Activated T-cell treated with anti-CD3 and anti-CD28 coated beads, Interleukin-2, amount 50 U/mL, for 24 hours (primary cell): ENCODE results near the gene ADAMTS1.

Experiments
- DNase-seq: peaks from one replicate; pipeline ENCODE4 v3.0.0-alpha.2; 2020
- H3K27ac Mint-ChIP-seq: 2 replicates; pipeline ENCODE4 v1.8.0; 2020; ENCODE audit warnings: mild to moderate bottlenecking, mixed read lengths
- H3K27me3 Mint-ChIP-seq: 2 replicates; pipeline ENCODE4 v1.8.0; 2020; ENCODE audit warnings: mixed read lengths
- H3K36me3 Mint-ChIP-seq: 2 replicates; pipeline ENCODE4 v1.8.0; 2020; ENCODE audit warnings: low read depth, mixed read lengths
- H3K4me1 Mint-ChIP-seq: 2 replicates; pipeline ENCODE4 v1.8.0; 2020; ENCODE audit warnings: low read depth, mixed read lengths
- H3K4me3 Mint-ChIP-seq: 2 replicates; pipeline ENCODE4 v1.8.0; 2020; ENCODE audit warnings: mild to moderate bottlenecking, moderate library complexity, mixed read lengths
- H3K9me3 Mint-ChIP-seq: 2 replicates; pipeline ENCODE4 v1.8.0; 2020; ENCODE audit warnings: mixed read lengths

ADAMTS1 gene

DNA sequence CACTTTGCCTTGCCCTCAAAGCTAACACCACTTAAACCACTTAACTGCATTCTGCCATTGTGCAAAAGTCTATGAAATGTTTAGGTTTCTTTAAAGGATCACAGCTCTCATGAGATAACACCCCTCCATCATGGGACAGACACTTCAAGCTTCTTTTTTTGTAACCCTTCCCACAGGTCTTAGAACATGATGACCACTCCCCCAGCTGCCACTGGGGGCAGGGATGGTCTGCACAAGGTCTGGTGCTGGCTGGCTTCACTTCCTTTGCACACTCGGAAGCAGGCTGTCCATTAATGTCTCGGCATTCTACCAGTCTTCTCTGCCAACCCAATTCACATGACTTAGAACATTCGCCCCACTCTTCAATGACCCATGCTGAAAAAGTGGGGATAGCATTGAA is 7.7 kb downstream of the ADAMTS1 start:
- H3K36me3 Mint-ChIP-seq, result no peaks in the 10 kb centered on the region
- H3K4me3 Mint-ChIP-seq, result no peak overlapping the region
- H3K4me1 Mint-ChIP-seq, result peaks cover 14% of the 10 kb centered on the region
- H3K27me3 Mint-ChIP-seq, result peaks cover 54% of the 10 kb centered on the region
- H3K9me3 Mint-ChIP-seq, result no peaks in the 10 kb centered on the region
- no peak for DNase-seq
- no peak overlapping the region for H3K27ac Mint-ChIP-seq

- H3K36me3 Mint-ChIP-seq, result no peaks in the 10 kb centered on the region
- no peak for DNase-seq
- H3K27me3 Mint-ChIP-seq, result peaks cover 48% of the 10 kb centered on the region
- H3K27ac Mint-ChIP-seq, result no peak overlapping the region
- H3K4me3 Mint-ChIP-seq, result no peak overlapping the region
- H3K4me1 Mint-ChIP-seq, result peaks cover 14% of the 10 kb centered on the region
- no peaks in the 10 kb centered on the region for H3K9me3 Mint-ChIP-seq
Measured at GRCh38 chr21:26836528-26836927, 8.7 kb downstream of the ADAMTS1 start.

DNA sequence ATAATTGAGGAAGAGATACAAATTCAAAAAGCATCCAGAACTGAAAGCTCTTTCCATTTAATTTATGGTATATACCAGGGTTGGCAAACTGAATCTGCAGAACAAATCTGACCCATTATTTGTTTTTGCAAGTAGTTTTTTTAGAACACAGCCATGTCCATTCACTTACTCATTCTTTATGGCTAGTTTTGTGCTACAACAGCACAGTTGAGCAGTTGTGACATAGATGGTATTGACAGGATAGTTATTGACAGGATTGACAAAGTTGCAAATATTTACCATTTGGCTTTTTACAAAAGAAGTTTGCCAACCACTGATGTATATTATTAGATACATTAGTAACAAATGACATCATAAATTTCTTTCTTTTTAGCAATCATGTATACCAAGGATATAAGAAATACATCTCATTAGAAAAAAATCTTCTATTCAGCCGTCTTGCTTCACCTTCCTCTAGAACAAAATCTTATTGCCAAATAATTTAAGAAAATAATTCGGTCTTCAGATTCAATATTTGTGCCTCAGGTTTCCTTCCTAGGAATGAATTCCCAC is 9.4 kb downstream of the ADAMTS1 start:
- Mint-ChIP-seq H3K4me1 (peaks cover 14% of the 10 kb centered on the region), H3K9me3 (no peaks in the 10 kb centered on the region), H3K36me3 (no peaks in the 10 kb centered on the region), H3K27ac (no peak overlapping the region), H3K27me3 (peaks cover 45% of the 10 kb centered on the region), H3K4me3 (no peak overlapping the region)
- DNase-seq, result no peak

GRCh38 chr21:26835027-26835713 is 10.0 kb downstream of the ADAMTS1 start:
- DNase-seq, result no peak
- Mint-ChIP-seq H3K4me3 (no peak overlapping the region), H3K27ac (no peak overlapping the region), H3K27me3 (peaks cover 39% of the 10 kb centered on the region), H3K9me3 (no peaks in the 10 kb centered on the region), H3K36me3 (no peaks in the 10 kb centered on the region), H3K4me1 (peaks cover 12% of the 10 kb centered on the region)

- Mint-ChIP-seq H3K27me3 (peaks cover 34% of the 10 kb centered on the region), H3K9me3 (no peaks in the 10 kb centered on the region), H3K27ac (no peak overlapping the region), H3K4me1 (peaks cover 7% of the 10 kb centered on the region), H3K36me3 (no peaks in the 10 kb centered on the region), H3K4me3 (no peak overlapping the region)
- DNase-seq, result no peak
Measured at GRCh38 chr21:26834181-26834905, 10.9 kb downstream of the ADAMTS1 start.

DNA sequence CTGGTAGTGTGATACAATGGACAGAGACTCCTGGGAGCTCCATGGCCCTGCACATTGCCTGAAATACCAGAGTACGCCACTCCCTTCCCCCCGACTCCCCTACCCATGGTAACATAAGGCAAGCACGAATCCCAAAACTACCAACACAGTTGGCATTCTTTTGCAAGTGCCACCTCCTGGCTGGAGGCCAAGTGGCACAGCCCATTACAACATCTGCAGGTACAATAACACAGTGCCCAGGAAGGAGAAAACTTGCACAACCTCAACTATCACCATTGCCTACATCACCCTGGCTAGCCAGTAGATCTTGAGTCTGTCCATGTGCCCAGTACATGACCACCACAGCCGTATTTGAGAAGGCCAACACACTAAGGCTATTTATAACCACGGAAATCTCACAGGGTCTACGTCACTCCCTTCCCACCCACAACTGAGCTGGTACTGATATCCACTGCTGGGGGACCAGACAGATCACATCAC is 11.7 kb downstream of the ADAMTS1 start:
- H3K36me3 Mint-ChIP-seq, result no peaks in the 10 kb centered on the region
- peaks cover 27% of the 10 kb centered on the region for H3K27me3 Mint-ChIP-seq
- H3K4me1 Mint-ChIP-seq, result peaks cover 7% of the 10 kb centered on the region
- no peak for DNase-seq
- H3K9me3 Mint-ChIP-seq, result no peaks in the 10 kb centered on the region
- no peak overlapping the region for H3K27ac Mint-ChIP-seq
- H3K4me3 Mint-ChIP-seq, result no peak overlapping the region

GRCh38 chr21:26833011-26833410 is 12.2 kb downstream of the ADAMTS1 start:
- no peak for DNase-seq
- Mint-ChIP-seq H3K36me3 (no peaks in the 10 kb centered on the region), H3K4me1 (peaks cover 7% of the 10 kb centered on the region), H3K27me3 (peaks cover 23% of the 10 kb centered on the region), H3K9me3 (no peaks in the 10 kb centered on the region), H3K4me3 (no peak overlapping the region), H3K27ac (no peak overlapping the region)

- Mint-ChIP-seq H3K4me1 (peaks cover 7% of the 10 kb centered on the region), H3K36me3 (no peaks in the 10 kb centered on the region), H3K4me3 (no peak overlapping the region), H3K9me3 (no peaks in the 10 kb centered on the region), H3K27me3 (peaks cover 20% of the 10 kb centered on the region), H3K27ac (no peak overlapping the region)
- no peak for DNase-seq
Measured at GRCh38 chr21:26832546-26832945, 12.7 kb downstream of the ADAMTS1 start.

GRCh38 chr21:26826801-26827200 is 18.4 kb downstream of the ADAMTS1 start:
- H3K27me3 Mint-ChIP-seq, result peaks cover under 1% of the 10 kb centered on the region
- no peaks in the 10 kb centered on the region for H3K4me1 Mint-ChIP-seq
- no peak overlapping the region for H3K27ac Mint-ChIP-seq
- H3K9me3 Mint-ChIP-seq, result no peaks in the 10 kb centered on the region
- DNase-seq, result no peak
- no peaks in the 10 kb centered on the region for H3K36me3 Mint-ChIP-seq
- H3K4me3 Mint-ChIP-seq, result no peak overlapping the region

DNA sequence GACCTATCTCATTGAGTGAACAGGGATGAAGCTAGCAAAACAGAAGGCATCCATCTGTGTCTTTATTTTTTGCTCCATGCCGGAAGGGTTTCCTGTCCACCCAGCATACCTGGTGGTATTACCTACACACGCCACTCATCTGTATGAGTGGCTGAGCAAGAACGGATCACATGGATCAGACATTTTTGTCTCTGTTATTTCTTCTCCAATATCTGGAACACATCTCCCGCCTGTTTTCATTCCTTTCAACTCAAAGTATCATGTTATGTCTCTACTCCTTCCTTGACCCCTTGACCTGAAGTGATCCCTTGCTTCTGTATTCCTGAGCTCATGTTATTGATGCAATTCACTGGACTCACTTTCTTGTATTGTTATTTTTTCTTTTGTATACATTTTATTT is 24.7 kb downstream of the ADAMTS1 start:
- Mint-ChIP-seq H3K36me3 (no peaks in the 10 kb centered on the region), H3K9me3 (no peaks in the 10 kb centered on the region), H3K4me1 (no peaks in the 10 kb centered on the region), H3K4me3 (no peak overlapping the region), H3K27ac (no peak overlapping the region), H3K27me3 (peaks cover 2% of the 10 kb centered on the region)
- DNase-seq, result no peak

- DNase-seq, result no peak
- Mint-ChIP-seq H3K9me3 (no peaks in the 10 kb centered on the region), H3K27me3 (peaks cover 2% of the 10 kb centered on the region), H3K27ac (no peak overlapping the region), H3K36me3 (no peaks in the 10 kb centered on the region), H3K4me3 (no peak overlapping the region), H3K4me1 (no peaks in the 10 kb centered on the region)
Measured at GRCh38 chr21:26819740-26820324, 25.4 kb downstream of the ADAMTS1 start.

GRCh38 chr21:26818906-26819305 is 26.3 kb downstream of the ADAMTS1 start:
- no peaks in the 10 kb centered on the region for H3K4me1 Mint-ChIP-seq

GRCh38 chr21:26815197-26815596 is 30.0 kb downstream of the ADAMTS1 start:
- DNase-seq, result no peak
- no peaks in the 10 kb centered on the region for H3K4me1 Mint-ChIP-seq
- H3K9me3 Mint-ChIP-seq, result no peaks in the 10 kb centered on the region
- H3K36me3 Mint-ChIP-seq, result no peaks in the 10 kb centered on the region
- no peaks in the 10 kb centered on the region for H3K27me3 Mint-ChIP-seq
- no peak overlapping the region for H3K4me3 Mint-ChIP-seq
- H3K27ac Mint-ChIP-seq, result no peak overlapping the region

More at GRCh38 chr21:26818906-26819305, 26.3 kb downstream of the ADAMTS1 start:
- no peaks in the 10 kb centered on the region for H3K9me3 Mint-ChIP-seq
- no peak overlapping the region for H3K27ac Mint-ChIP-seq
- no peak overlapping the region for H3K4me3 Mint-ChIP-seq
- DNase-seq, result no peak
- H3K27me3 Mint-ChIP-seq, result peaks cover 2% of the 10 kb centered on the region
- H3K36me3 Mint-ChIP-seq, result no peaks in the 10 kb centered on the region

- Mint-ChIP-seq H3K9me3 (no peaks in the 10 kb centered on the region), H3K4me3 (no peak overlapping the region), H3K27me3 (no peaks in the 10 kb centered on the region)
Measured at GRCh38 chr21:26814386-26814785, 30.8 kb downstream of the ADAMTS1 start.

More at GRCh38 chr21:26814386-26814785, 30.8 kb downstream of the ADAMTS1 start:
- Mint-ChIP-seq H3K27ac (no peak overlapping the region), H3K36me3 (no peaks in the 10 kb centered on the region), H3K4me1 (no peaks in the 10 kb centered on the region)
- DNase-seq, result no peak
